Hematopoietic multipotent progenitor cell (in vitro differentiated cells): ENCODE results near the gene BICD1. TPM values are rescaled to one million over a fixed set of nuclear protein-coding genes. Genes with fewer than 3 reads are reported as not detected.
"Not testable (repeated sequence)": the region's sequence is repeated elsewhere in the genome, so short reads cannot be mapped to it uniquely, and the experiment has no call there.

Source experiments
- DNase-seq, 3 donors: peaks; one replicate each; pipeline ENCODE4 v3.0.0-alpha.2; 2011 to 2015; ENCODE audit warnings: low read depth in 2 of 3, low spot score in 2 of 3
- total RNA-seq: library from RNA; depleted of rRNA; stranded (reverse); fragments of >200 nt; gene quantifications from one replicate; pipeline ENCODE4 v1.2.3, GENCODE V29; 2012

Gene BICD1
- total RNA-seq, 1 donor = 18.3 TPM

DNA sequence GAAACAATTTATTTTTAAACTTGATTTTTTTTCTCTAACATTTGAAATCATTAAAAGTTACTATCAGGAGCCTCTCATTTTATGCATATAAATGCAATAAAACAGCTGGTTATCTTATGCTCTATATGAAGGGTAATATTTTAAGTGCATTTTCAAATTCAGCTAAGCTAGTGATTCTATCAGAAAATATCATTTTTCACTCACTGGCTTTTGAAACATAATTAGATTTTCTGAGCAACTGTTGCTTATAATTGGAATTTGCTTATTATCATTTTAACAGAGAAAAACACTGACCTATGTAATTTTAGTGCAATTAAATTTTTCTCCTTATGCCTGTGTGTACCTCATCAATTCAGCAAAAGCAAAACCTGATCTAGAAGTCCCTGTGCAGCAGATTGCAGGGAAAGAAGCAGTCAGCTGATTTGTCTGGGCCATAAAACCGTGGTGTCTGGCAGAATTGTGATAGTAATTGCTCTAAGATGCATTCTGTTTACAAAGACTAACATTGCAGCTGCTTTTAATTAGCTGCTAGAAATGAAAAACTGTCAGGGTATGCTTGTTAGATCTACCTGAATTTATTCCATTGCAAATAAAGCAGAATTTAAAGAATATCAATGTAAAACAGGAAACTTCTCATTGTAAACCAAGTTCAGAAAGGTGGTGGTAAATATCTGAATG is 75.0 kb downstream of the BICD1 start:
- no peak for DNase-seq

DNA sequence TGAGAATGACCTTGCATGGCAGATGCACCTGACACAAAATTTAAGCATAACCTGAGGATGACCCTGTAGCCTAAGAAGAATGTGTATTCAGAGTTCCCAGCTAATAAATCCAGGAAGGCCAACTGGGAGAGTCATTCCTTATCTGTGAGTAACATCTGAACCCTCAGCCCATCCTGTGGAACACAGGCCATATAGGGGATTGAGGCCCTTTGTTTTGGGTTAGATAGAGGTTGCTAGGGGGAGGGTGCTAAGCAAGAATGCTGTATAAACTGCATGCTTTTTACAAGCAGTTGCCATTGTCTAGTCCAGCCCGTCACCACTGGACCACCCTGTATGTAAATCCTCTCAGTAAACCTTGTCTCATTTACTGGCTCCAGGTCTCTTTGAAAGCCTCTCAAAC is 77.0 kb downstream of the BICD1 start:
- DNase-seq = no peak

- DNase-seq = not testable (repeated sequence)
Observed at GRCh38 chr12:32187127-32187526, 80.5 kb downstream of the BICD1 start.

DNA sequence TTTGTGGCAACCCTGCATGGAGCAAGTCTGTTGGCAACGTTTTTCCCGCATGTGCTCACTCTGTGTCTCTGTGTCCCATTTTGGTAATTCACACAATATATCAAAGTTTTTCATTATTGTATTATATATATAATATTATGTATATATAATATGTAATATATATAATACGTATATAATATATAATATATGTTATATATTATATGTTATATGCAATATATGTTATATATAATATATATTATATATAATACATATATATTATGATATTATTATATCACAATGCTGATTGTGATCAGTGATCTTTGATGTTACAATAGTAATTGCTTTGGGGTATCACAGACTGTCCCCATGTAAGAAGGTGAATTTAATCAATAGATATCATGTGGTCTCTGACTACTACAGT is 84.8 kb downstream of the BICD1 start:
- DNase-seq = no peak

- DNase-seq = no peak
Observed at GRCh38 chr12:32196250-32197198, 89.9 kb downstream of the BICD1 start.

- peak in 1 of 3 donors; percentile 4 for DNase-seq
Observed at GRCh38 chr12:32197421-32197820, 90.8 kb downstream of the BICD1 start.

DNA sequence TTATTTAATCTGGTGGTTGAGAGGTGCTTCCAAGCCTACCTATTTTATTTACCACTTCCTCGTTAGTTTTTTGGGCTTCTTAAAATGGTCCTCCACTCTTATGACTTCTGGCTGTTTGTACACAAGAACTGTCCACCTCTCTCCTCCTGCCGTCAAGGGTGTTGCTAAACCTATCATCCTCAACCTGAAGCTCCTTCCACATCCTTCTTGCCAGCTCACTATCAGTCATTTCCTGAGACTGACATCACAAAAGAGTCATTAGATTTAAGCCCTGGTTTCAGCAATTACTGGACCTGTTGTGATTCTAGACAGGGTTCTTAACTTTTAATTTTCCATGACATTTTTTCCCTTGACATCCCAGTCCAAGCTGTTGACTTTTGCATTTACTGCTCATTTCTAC is 91.9 kb downstream of the BICD1 start:
- no peak for DNase-seq

- no peak for DNase-seq
Observed at GRCh38 chr12:32201096-32201495, 94.4 kb downstream of the BICD1 start.

DNA sequence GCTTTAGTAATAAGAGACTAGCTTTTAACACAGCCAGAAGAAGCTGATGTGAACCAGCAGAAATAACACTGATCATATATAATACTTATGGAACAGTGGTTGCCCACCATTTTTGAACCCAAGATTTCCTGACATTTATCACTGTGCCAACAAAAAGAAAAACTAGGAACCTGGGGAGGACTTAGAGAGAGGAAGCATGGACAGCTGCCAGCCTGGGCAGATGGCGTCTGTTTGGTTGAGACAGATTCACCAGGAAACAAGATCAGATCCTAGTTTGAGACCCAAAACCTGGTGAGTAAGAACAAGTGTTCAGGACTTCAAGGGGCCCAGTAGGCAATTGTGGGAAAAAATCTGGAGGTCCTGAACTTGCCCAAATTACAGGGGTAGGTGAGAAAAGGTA is 95.3 kb downstream of the BICD1 start:
- DNase-seq = peak in 1 of 3 donors; percentile 3

- no peak for DNase-seq
Observed at GRCh38 chr12:32205731-32206130, 99.1 kb downstream of the BICD1 start.

GRCh38 chr12:32208355-32208754 is 101.7 kb downstream of the BICD1 start:
- no peak for DNase-seq

DNA sequence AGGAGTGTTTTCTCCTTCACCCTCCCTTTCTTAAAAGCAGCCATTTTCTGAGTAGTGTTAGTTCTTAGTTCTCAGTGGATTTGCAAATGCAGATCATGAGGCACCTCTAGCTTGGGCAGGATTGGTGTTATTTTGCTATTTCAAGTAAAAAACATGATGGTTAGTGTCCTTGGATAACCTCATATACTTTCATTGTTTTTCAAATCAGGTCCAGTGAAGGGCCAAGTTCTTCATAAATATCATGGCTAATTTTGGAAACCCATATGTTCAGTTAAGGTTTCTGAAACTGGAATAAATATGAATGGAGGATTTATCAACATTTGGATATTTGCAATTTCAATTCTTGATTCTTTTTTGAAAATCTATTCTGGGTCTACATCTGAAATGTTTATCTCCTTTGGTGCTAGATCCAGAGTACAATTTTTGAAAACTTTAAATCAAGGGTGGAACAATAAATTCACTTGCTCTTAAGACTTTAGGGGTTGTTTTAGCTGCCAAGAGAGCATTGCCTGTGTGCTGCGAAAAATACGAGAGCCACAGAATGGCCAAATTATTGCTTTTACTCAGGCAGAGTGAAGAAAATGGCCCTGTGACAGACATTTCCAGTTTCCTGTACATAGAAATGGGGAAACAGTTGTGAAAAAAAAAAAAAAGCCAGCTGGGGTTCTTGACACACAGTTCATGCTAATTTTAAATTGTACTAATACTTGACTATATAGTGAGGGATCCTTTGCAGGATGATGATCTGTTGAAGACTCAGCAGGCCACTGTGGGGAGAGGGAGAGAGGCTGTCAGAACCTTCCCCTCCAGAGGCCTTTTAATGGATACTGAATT is 104.6 kb downstream of the BICD1 start:
- DNase-seq = no peak

GRCh38 chr12:32211900-32212156 is 105.2 kb downstream of the BICD1 start:
- no peak for DNase-seq

GRCh38 chr12:32214723-32215122 is 108.1 kb downstream of the BICD1 start:
- DNase-seq = no peak

DNA sequence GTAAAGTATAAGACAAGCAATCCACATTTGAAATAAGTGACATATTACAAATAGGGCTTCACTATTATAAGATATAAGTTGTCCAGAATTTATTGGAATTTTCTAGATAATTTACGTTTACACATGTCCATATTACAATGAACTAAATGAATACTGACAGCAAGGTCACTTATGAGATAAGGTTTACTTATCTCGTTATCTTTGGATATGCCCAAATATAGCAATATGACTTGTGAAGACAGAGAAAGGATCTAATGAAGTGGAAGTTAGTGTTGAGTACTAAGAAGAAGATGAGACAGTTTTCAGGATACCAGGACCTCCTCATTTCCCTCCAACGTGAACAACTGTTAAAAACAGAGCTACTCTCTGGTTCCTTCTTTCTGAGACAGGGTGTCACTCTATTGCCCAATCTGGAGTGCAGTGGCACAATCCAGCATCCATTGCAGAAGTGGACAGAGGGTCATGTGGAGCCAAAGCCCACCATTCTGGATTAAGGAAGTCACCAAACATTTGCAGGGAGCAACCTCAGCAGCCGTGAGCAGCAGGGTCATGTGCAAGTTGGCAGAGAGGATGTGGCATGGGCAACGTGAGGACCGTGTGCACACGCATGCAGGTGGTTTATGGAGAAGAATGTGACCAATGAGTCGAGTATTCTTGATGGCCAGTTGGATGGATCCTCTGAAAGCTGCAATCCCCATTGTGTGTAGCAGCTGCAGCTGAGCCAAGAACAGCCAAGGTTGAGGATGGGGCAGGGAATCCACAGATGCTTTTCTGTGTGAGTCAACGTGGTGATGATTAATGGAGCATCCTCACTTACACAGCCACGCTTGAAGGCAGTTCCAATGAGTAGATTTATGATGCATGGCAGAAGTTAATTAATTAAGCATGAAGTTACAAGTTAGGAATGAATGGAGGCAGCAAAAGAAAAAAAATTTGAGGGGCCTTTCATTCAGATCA is 111.0 kb downstream of the BICD1 start:
- DNase-seq = no peak

DNA sequence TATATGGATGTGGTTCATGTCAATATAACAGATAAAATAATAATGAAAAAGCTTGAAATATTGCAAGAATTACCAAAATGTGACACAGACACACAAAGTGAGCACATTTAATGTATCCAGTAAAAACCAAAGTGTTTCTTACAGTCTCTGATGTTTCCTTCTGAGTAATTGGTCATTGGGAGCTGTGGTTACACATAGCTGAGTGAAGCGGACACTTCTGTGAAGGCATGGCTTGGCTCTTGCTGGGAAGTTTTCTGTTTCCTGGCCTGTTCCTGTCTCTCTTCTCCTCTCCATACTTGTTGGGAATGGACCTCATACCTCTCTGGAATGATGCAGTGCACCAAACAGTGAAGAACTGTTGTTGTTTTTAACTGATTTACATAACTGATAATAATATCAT is 117.3 kb downstream of the BICD1 start:
- no peak for DNase-seq

DNA sequence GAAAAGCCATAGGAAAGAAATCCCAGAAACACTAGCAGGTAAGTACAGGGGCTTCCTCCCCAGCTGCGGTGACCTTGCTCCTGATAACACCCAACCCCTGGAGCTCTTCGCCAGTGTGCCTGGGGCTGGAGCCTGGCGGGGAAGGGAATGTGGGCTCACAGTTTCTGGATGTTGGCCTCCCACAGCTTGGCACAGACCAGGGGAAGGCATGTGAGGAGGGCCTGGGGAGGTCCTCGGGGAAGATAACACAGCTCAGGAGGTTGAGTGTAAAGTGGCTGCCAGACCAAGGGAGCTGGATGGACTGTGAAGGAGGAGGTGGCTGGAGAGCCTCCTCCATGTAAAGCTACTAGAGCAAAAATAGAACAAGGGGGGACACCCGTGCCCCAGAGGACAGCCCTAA is 120.1 kb downstream of the BICD1 start:
- DNase-seq = no peak

DNA sequence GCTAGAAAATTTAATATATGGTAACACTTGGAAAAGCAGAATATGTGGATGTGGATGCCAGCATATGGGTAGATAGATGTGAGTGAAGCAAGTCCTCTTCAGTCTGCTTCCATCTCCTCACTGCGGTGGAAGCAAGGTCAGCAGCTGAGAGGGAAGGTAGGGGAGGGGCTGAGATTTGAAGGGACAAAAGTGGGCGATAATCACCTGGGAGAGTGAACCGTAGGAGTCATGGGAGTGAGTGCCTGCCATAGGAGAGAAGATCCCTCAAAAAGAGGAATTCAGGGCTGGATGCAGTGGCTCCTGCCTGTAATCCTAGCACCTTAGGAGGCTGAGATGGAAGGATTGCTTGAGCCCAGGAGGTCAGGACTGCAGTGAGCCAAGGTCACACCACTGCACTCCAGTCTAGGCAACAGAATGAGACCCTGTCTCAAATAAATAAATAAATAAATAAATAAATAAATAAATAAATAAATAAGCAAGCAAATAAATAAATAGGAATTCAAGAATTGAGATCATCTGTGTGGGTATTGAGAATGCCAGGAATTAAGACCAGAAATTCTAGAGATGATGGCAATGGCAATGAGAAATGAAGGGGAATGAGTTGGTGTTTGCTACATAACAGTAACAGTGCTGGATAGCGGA is 123.4 kb downstream of the BICD1 start:
- no peak for DNase-seq

- DNase-seq = no peak
Observed at GRCh38 chr12:32230613-32230993, 124.0 kb downstream of the BICD1 start.

DNA sequence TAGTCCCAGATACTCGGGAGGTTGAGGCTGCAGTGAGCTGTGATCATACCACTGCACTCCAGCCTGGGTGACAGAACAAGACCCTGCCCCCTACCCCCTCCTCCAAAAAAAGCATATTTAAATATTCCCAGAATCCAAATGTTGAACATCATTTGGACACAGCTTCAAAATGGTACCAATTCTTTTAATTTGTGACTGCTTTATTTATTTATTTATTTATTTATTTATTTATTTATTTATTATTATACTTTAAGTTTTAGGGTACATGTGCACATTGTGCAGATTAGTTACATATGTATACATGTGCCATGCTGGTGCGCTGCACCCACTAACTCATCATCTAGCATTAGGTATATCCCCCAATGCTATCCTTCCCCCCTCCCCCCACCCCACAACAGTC is 124.7 kb downstream of the BICD1 start:
- DNase-seq = not testable (repeated sequence)
